IMR-90 (cell line): Measurements from ENCODE around the gene TAB2. TPM values are rescaled to one million over a fixed set of nuclear protein-coding genes. Genes with fewer than 3 reads are reported as not detected.
A peak's percentile ranks its signal among the peaks of the same experiment; 100 is the strongest.

Experiments
- ATAC-seq: fragments of 200-7000 bp; cut with Tn5 transposase; 2 replicates; pipeline ENCODE4 v1.9.1; 2020; ENCODE audit warnings: low read depth, mild to moderate bottlenecking, moderate library complexity
- BruUV-seq: library from RNA; stranded (reverse); fragments of 400-500 nt; replicated peaks from 2 replicates; lab custom pipeline; 2021; lab: Mats Ljungman, UMichigan
- CTCF ChIA-PET: fragments of 300-600 bp; formaldehyde crosslinking; extraction: SDS; loops from one replicate; lab custom pipeline; 2021; ENCODE audit warnings: antibody characterized with exemption; lab: Yijun Ruan, JAX
- POLR2A ChIA-PET: fragments of 300-600 bp; sonication (Branson Sonifier 250); formaldehyde crosslinking; loops from one replicate; lab custom pipeline; 2022; ENCODE audit warnings: antibody characterized with exemption; ENCODE audit not compliant: unreplicated experiment; lab: Charles Lee
- DNase-seq: peaks from one replicate; pipeline ENCODE4 v3.0.0; 2013
- H2AFZ ChIP-seq: replicated peaks from 2 replicates; pipeline ENCODE3; 2013; ENCODE audit warnings: low read length, mild to moderate bottlenecking; ENCODE audit not compliant: poor library complexity
- H2AK5ac ChIP-seq: 2 replicates; pipeline ENCODE4 v1.6.1; 2013; ENCODE audit warnings: low read depth, low read length, inconsistent platforms
- H2AK9ac ChIP-seq: replicated peaks from 2 replicates; pipeline ENCODE3; 2013; ENCODE audit warnings: mild to moderate bottlenecking, low read depth, low read length, moderate library complexity; ENCODE audit not compliant: poor library complexity
- H2BK120ac ChIP-seq: 2 replicates; pipeline ENCODE4 v1.6.1; 2013; ENCODE audit warnings: low read depth, low read length, inconsistent platforms
- H2BK15ac ChIP-seq: 3 replicates; pipeline ENCODE4 v1.6.1; 2013; ENCODE audit warnings: low read depth, low read length, inconsistent platforms
- H2BK20ac ChIP-seq: 2 replicates; pipeline ENCODE4 v1.6.1; 2013; ENCODE audit warnings: low read depth, mild to moderate bottlenecking, inconsistent platforms, low read length, moderate library complexity
- H2BK5ac ChIP-seq: 2 replicates; pipeline ENCODE4 v1.6.1; 2013; ENCODE audit warnings: mild to moderate bottlenecking, low read depth, low read length, inconsistent platforms; ENCODE audit not compliant: poor library complexity, severe bottlenecking
- H3K14ac ChIP-seq: replicated peaks from 2 replicates; pipeline ENCODE4 v1.6.1; 2013; ENCODE audit warnings: low read depth, low read length, inconsistent platforms
- H3K18ac ChIP-seq: 2 replicates; pipeline ENCODE4 v1.6.1; 2013; ENCODE audit warnings: low read depth, low read length, control low read depth
- H3K23ac ChIP-seq: 2 replicates; pipeline ENCODE4 v1.6.1; 2013; ENCODE audit warnings: low read depth, low read length, inconsistent platforms
- H3K27ac ChIP-seq: 2 replicates; pipeline ENCODE4 v1.5.1; 2013; ENCODE audit warnings: mild to moderate bottlenecking, control low read depth, low read length; ENCODE audit not compliant: insufficient read depth
- H3K27me3 ChIP-seq: 2 replicates; pipeline ENCODE4 v1.6.1; 2013; ENCODE audit warnings: low read length; ENCODE audit not compliant: control insufficient read depth, insufficient read depth
- H3K36me3 ChIP-seq: 2 replicates; pipeline ENCODE4 v1.6.1; 2013; ENCODE audit warnings: low read length, mixed read lengths; ENCODE audit not compliant: control insufficient read depth, insufficient read depth
- H3K4ac ChIP-seq: 2 replicates; pipeline ENCODE4 v1.6.1; 2013; ENCODE audit warnings: low read depth, low read length, inconsistent platforms
- H3K4me1 ChIP-seq: 2 replicates; pipeline ENCODE4 v1.6.1; 2013; ENCODE audit warnings: low read length, mixed read lengths; ENCODE audit not compliant: control insufficient read depth, insufficient read depth
- H3K4me2 ChIP-seq: 2 replicates; pipeline ENCODE4 v1.6.1; 2013; ENCODE audit warnings: low read depth, mild to moderate bottlenecking, control low read depth, low read length, moderate library complexity
- H3K4me3 ChIP-seq: 2 replicates; pipeline ENCODE4 v1.5.1; 2013; ENCODE audit warnings: low read depth, mild to moderate bottlenecking, control low read depth, low read length, moderate library complexity; ENCODE audit not compliant: insufficient read depth
- H3K56ac ChIP-seq: 2 replicates; pipeline ENCODE4 v1.6.1; 2013; ENCODE audit warnings: low read length, inconsistent platforms; ENCODE audit not compliant: insufficient read depth; ENCODE audit errors: extremely low read depth
- H3K79me1 ChIP-seq, 2 experiments: 2 replicates each; pipeline ENCODE4 v1.6.1; 2013; ENCODE audit warnings: low read length in 2 of 2, inconsistent platforms in 1 of 2, low read depth in 1 of 2
- H3K9ac ChIP-seq: 2 replicates; pipeline ENCODE4 v1.6.1; 2013; ENCODE audit warnings: low read depth, low read length, control low read depth
- H3K9me1 ChIP-seq: 2 replicates; pipeline ENCODE4 v1.6.1; 2013; ENCODE audit warnings: low read length, inconsistent platforms; ENCODE audit not compliant: insufficient read depth
- H3K9me3 ChIP-seq: 2 replicates; pipeline ENCODE4 v1.6.1; 2013; ENCODE audit warnings: low read length; ENCODE audit not compliant: control insufficient read depth, insufficient read depth
- H4K20me1 ChIP-seq: 2 replicates; pipeline ENCODE4 v1.6.1; 2013; ENCODE audit warnings: low read length, inconsistent platforms; ENCODE audit not compliant: insufficient read depth
- H4K5ac ChIP-seq: 2 replicates; pipeline ENCODE4 v1.6.1; 2013; ENCODE audit warnings: mild to moderate bottlenecking, low read depth, low read length, control low read depth
- H4K8ac ChIP-seq, 2 experiments: 2 replicates each; pipeline ENCODE4 v1.6.1; 2013; ENCODE audit warnings: low read depth in 2 of 2, low read length in 2 of 2, control low read depth in 1 of 2, inconsistent platforms in 1 of 2
- H4K91ac ChIP-seq: 2 replicates; pipeline ENCODE4 v1.6.1; 2013; ENCODE audit warnings: low read depth, low read length, inconsistent platforms; ENCODE audit not compliant: insufficient read depth
- CHD1 ChIP-seq: IDR thresholded peaks from 2 replicates; pipeline ENCODE4 v1.6.1; 2012; ENCODE audit warnings: low read depth, low read length, improper control_type of control experiment
- FOS ChIP-seq: fragments of 150-350 bp; IDR thresholded peaks from 2 replicates; pipeline ENCODE4 v1.6.1; 2016; ENCODE audit warnings: low read depth, low read length
- RFX5 ChIP-seq: IDR thresholded peaks from 2 replicates; pipeline ENCODE4 v1.8.0; 2012; ENCODE audit warnings: low read depth, mild to moderate bottlenecking, low read length, moderate library complexity
- SMC3 ChIP-seq: fragments of 150-350 bp; IDR thresholded peaks from 2 replicates; pipeline ENCODE4 v1.6.1; 2016; ENCODE audit warnings: low read depth, mild to moderate bottlenecking, antibody characterized with exemption, low read length, moderate library complexity
- WGBS, 2 experiments: methylation state at CpG; one replicate each; pipeline versions ENCODE4 v1.1.5 to v1.1.7; 2013; ENCODE audit warnings: missing lambda C conversion rate in 2 of 2; ENCODE audit not compliant: insufficient read length in 1 of 2; ENCODE audit errors: extremely low coverage in 2 of 2; 5-methylcytosine and 5-hydroxymethylcytosine counted together
- dilution Hi-C: fragments of 300-500 bp; cut with HindIII; formaldehyde crosslinking; loops from one replicate; pipeline ENCODE4 v1.14.3; 2018; ENCODE audit warnings: low sequenced_read_pairs; ENCODE audit not compliant: unreplicated experiment
- in situ Hi-C: fragments of 300-500 bp; cut with MboI; formaldehyde crosslinking; loops from 3 replicates; pipeline ENCODE4 v1.14.3; 2019; ENCODE audit warnings: low sequenced_read_pairs, inconsistent platforms, mixed read lengths
- intact Hi-C: fragments of 100-400 bp; cut with micrococcal nuclease; formaldehyde crosslinking; loops from 2 replicates; pipeline ENCODE4 v1.10.0; 2022
- polyA plus RNA-seq, 3 experiments: library from polyadenylated mRNA; depleted of rRNA; stranded (reverse); fragments of >200 nt; gene quantifications; 2 replicates each; pipeline ENCODE4 v1.2.3, GENCODE V29; 2012; ENCODE audit warnings: low replicate concordance in 1 of 3
- total RNA-seq: library from RNA; depleted of rRNA; stranded (reverse); fragments of >200 nt; gene quantifications from 2 replicates; pipeline ENCODE4 v1.2.3, GENCODE V29; 2012
- TF ChIP-seq, protein P1 (sequence below): fragments of 150-350 bp; IDR thresholded peaks from 2 replicates; pipeline ENCODE4 v1.6.1; 2016; ENCODE audit warnings: low read depth, mild to moderate bottlenecking, low read length, moderate library complexity, borderline replicate concordance

The TAB2 gene
- total and polyA plus RNA-seq, 2 of the 4 experiments (the other 2 are of a cell fraction), result 20.8 to 25.3 TPM

DNA sequence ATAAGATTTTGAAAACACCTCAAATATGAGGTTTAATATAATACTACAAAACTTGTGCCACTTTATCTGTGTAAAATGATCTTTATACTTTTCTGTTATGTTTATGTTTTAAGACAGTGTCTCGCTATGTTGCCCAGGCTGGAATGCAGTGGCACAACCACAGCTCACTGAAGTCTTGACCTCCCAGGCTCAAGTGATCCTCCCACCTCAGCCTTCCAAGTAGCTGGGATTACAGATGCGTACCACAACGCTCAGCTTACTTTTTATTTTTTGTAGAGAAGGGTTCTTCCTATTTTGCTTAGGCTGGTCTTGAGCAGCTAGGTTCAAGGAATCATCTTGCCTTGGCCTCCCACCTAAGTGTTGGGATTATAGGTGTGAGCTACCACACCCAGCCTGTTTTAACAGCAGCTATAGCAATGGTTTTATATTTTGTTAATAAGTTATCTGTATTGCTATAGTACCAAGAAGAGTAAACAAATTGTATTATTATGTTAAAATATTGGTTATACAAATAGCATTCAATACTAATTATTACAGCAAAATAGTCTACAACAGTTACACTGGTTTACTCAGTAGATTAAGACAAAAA, 8.2 kb downstream of the TAB2 start:
- no peak overlapping the region for H2AFZ ChIP-seq
- ATAC-seq (no peak), DNase-seq (no peak)
- in situ Hi-C loops (no loop called here), intact Hi-C loops (no loop called here), dilution Hi-C loops (no loop called here)
- H2AK9ac ChIP-seq, result no peak overlapping the region
- no peak overlapping the region for H3K56ac ChIP-seq
- no peak overlapping the region for H2BK5ac ChIP-seq
- H3K9ac ChIP-seq, result no peak overlapping the region
- ChIA-PET POLR2A (no interaction called here), CTCF (interaction anchor here (0.9 kb wide), 1 partner anchor 106 kb away, joined by 3 read pairs; no protein-coding TSS in a partner anchor)
- 0 out of 2 replicates have a peak overlapping the region, but pooled peaks have one; percentile 9 for H2AK5ac ChIP-seq
- no peak overlapping the region for H4K91ac ChIP-seq
- no peak overlapping the region for H2BK120ac ChIP-seq
- no peak overlapping the region for H3K4ac ChIP-seq
- TF ChIP-seq SMC3, result no peak
- no peak for TF ChIP-seq FOS
- no peak for TF ChIP-seq CHD1
- TF ChIP-seq, protein P1, sequence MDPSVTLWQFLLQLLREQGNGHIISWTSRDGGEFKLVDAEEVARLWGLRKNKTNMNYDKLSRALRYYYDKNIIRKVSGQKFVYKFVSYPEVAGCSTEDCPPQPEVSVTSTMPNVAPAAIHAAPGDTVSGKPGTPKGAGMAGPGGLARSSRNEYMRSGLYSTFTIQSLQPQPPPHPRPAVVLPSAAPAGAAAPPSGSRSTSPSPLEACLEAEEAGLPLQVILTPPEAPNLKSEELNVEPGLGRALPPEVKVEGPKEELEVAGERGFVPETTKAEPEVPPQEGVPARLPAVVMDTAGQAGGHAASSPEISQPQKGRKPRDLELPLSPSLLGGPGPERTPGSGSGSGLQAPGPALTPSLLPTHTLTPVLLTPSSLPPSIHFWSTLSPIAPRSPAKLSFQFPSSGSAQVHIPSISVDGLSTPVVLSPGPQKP, result no peak
- TF ChIP-seq RFX5, result no peak
- H3K4me2 ChIP-seq, result no peak overlapping the region
- no peak overlapping the region for H3K4me3 ChIP-seq
- H2BK20ac ChIP-seq, result no peak overlapping the region
- no CpG with 5 or more reads among the region's 3 CpGs for WGBS, 2 experiments
- no peaks in the 10 kb centered on the region for H3K9me3 ChIP-seq
- H3K14ac ChIP-seq, result no peak overlapping the region
- no peak overlapping the region for H4K5ac ChIP-seq
- H3K36me3 ChIP-seq, result no peaks in the 10 kb centered on the region
- peaks cover 7% of the 10 kb centered on the region; the same call in 1 of the 2 replicates for H3K9me1 ChIP-seq
- H3K18ac ChIP-seq, result no peak overlapping the region
- peaks cover 6% of the 10 kb centered on the region for H3K4me1 ChIP-seq
- H3K79me1 ChIP-seq, result peaks cover 0 to 64% of the 10 kb centered on the region in 2 experiments; a peak in 3 of 4 replicates
- no peak overlapping the region for H4K8ac ChIP-seq
- H3K27ac ChIP-seq, result no peak overlapping the region
- H3K23ac ChIP-seq, result no peak overlapping the region
- no peaks in the 10 kb centered on the region for H3K27me3 ChIP-seq
- no TSS peak for BruUV-seq
- H2BK15ac ChIP-seq, result no peak overlapping the region
- H4K20me1 ChIP-seq, result peaks cover 82% of the 10 kb centered on the region
